ENCODE results near the gene MUC4. TPM values are rescaled to one million over a fixed set of nuclear protein-coding genes. Genes with fewer than 3 reads are reported as not detected.

The MUC4 gene
- total RNA-seq, 4 donors from 2014 or later, result 0.26 to 1.0 (median 0.30) TPM

DNA sequence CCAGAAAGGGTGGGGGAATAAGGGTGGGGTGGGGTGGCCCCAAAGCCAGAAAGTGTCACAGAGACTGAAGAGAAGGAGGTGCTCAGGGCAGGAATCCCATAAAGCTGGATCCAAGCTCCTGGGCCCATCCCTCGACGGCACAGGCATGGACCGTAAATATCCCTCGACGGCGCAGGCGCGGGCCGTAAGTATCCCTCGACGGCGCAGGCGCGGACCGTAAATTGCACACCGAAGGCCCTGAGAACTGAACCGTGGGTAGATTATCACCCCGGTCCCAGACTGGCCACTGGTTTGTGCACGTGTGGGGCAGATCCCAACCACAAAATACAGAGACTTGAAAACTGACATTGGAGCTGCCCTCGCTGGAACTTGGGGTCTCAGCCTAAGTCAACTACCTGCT lies 41.3 kb upstream of the MUC4 start:
- Histone ChIP-seq H3K27ac (no peak overlapping the region), H3K27me3 (no peaks in the 10 kb centered on the region), H3K9me3 (no peaks in the 10 kb centered on the region), H3K4me3 (no peak overlapping the region), H3K4me1 (no peaks in the 10 kb centered on the region), H3K36me3 (no peaks in the 10 kb centered on the region)
- intact Hi-C loops (cut with DNase I; ENCODE audit: low total_unique reads), result no loop called here
- DNase-seq, result no peak
- TF ChIP-seq POLR2A (IDR thresholded peaks at IDR 0.05), result no peak
- TF ChIP-seq, protein P1, sequence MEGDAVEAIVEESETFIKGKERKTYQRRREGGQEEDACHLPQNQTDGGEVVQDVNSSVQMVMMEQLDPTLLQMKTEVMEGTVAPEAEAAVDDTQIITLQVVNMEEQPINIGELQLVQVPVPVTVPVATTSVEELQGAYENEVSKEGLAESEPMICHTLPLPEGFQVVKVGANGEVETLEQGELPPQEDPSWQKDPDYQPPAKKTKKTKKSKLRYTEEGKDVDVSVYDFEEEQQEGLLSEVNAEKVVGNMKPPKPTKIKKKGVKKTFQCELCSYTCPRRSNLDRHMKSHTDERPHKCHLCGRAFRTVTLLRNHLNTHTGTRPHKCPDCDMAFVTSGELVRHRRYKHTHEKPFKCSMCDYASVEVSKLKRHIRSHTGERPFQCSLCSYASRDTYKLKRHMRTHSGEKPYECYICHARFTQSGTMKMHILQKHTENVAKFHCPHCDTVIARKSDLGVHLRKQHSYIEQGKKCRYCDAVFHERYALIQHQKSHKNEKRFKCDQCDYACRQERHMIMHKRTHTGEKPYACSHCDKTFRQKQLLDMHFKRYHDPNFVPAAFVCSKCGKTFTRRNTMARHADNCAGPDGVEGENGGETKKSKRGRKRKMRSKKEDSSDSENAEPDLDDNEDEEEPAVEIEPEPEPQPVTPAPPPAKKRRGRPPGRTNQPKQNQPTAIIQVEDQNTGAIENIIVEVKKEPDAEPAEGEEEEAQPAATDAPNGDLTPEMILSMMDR (IDR thresholded peaks at IDR 0.05), result no peak

DNA sequence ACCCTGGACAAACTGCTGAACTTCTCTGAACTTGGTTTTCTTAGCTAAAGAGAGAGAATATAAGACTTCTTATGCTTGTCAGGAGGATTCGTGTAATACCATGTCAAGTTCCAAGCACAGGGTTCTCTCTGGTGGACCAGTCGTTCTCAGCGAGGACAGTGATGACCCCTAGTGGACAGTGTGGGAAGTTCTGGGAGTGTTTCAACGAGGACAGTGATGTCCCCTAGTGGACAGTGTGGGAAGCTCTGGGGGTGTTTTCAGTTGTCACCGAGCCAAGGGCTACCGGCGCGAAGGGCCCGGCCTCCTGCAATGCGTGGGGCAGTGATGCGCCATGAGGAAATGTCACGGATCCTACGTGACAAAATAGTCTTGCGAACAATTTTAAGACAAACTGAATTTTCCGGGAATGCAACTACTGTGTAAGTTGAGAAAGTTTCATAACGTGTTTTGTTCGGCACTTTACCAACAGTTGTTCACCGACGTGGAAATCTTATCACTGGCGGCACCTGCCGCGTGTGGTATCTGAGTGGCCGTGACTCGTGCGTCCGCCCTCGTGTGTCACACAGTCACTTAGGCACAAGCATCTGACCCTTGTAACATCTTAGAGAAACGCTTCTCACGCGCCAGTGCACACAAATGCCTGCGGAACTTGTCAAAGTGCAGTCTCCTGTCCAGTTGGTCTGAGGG lies 39.3 kb upstream of the MUC4 start:
- TF ChIP-seq, protein P1 (IDR thresholded peaks at IDR 0.05), result peak; percentile 99 to 100 (median 100)
- TF ChIP-seq POLR2A (IDR thresholded peaks at IDR 0.05), result no peak
- H3K27me3 ChIP-seq, result no peaks in the 10 kb centered on the region
- intact Hi-C loops (cut with DNase I; ENCODE audit: low total_unique reads), result no loop called here
- H3K4me1 ChIP-seq, result no peaks in the 10 kb centered on the region
- H3K27ac ChIP-seq, result no peak overlapping the region
- DNase-seq, result peak; percentile 85 to 88
- no peaks in the 10 kb centered on the region for H3K36me3 ChIP-seq
- H3K9me3 ChIP-seq, result no peaks in the 10 kb centered on the region
- no peak overlapping the region for H3K4me3 ChIP-seq

DNA sequence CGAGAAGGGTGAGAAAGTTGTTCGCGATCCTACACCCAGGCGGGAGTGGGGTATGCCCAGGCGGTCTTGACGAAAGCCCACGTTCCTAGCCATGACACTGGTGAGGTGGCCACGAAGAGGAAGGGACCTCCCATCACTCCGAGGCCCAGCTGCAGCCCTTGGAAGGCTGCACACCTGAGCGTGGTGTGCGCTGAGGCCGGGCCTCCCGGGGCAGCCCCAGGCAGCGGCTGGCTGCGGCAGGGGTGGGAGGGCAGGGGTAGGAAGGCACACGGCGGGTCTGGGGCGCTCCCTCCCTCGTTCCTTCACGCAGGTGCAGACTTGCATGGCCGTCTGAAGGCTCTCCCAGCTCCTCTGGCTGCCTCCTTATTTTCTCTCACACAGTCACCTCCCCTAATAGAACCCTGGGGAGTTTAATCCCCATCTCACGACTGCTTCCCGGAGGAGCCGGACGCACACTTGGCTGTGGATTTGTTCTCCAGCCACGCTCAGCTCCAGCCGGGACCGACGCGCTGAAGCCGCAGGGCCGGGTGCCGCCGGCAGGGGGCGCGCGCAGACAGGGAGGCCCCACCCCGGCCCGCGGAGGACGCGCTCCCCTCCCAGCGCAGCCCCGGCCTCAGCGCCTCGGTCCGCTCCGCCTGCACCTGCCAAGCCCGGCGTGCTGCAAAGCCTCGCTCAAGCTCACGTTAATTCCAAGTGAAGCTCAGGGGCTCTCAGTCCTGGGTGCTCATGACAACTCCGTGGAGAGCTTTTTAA lies 37.8 kb upstream of the MUC4 start:
- Histone ChIP-seq H3K9me3 (no peaks in the 10 kb centered on the region), H3K36me3 (no peaks in the 10 kb centered on the region), H3K4me3 (no peak overlapping the region), H3K27me3 (no peaks in the 10 kb centered on the region), H3K27ac (no peak overlapping the region), H3K4me1 (no peaks in the 10 kb centered on the region)
- intact Hi-C loops (cut with DNase I; ENCODE audit: low total_unique reads), result no loop called here
- DNase-seq, result no peak
- TF ChIP-seq, protein P1 (IDR thresholded peaks at IDR 0.05), result no peak
- TF ChIP-seq POLR2A (IDR thresholded peaks at IDR 0.05), result no peak

DNA sequence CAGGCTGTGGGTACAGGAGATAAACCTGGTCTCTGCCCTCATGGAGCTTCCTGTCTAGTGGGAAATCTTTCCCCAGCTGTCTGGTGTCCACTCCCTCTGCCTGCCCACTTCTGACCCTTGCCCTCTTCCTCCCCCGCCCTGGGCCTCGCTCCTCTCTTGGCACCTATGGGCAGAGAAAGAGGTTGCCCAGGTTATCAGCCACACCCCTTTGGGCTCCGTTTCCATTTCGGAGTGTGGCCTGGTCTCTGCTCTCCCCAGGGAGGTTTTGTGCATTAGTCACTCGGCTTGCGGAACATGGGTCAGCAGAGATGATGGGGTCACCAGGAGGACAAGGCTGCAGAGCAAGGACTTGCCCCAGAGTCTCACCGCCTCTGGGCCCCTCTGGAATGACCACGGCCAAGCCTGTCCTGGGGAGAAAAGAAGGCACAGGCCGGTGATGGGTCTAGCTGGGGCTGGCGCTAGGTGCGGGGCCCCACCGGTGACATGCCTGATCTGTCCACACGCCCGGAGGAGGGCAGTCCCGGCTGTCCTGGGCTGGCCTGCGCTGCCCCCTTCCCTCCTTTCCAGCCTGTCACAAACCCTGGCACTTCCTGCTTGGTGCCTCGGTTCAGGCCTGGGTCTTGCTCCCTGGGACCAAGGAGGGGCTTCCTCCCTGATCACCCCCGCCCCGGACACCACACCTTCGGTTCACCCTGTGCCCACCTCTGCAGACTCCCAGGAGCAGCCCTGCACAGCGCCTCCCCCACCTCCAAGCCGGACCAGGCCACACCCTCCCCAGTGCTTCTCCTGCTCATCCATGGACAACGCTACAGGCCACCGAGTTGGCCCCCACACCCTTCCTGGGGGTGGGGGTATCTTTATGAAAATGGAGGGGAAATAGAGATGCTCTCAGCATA lies 35.6 kb upstream of the MUC4 start:
- Histone ChIP-seq H3K27me3 (no peaks in the 10 kb centered on the region), H3K4me1 (no peaks in the 10 kb centered on the region), H3K9me3 (no peaks in the 10 kb centered on the region), H3K4me3 (no peak overlapping the region), H3K27ac (no peak overlapping the region), H3K36me3 (no peaks in the 10 kb centered on the region)
- TF ChIP-seq, protein P1 (IDR thresholded peaks at IDR 0.05), result no peak
- TF ChIP-seq POLR2A (IDR thresholded peaks at IDR 0.05), result no peak
- DNase-seq, result no peak
- intact Hi-C loops (cut with DNase I; ENCODE audit: low total_unique reads), result no loop called here
